Measurements from ENCODE around the gene LTB.
"Not testable (repeated sequence)": the region's sequence is repeated elsewhere in the genome, so short reads cannot be mapped to it uniquely, and the experiment has no call there.

Gene LTB

DNA sequence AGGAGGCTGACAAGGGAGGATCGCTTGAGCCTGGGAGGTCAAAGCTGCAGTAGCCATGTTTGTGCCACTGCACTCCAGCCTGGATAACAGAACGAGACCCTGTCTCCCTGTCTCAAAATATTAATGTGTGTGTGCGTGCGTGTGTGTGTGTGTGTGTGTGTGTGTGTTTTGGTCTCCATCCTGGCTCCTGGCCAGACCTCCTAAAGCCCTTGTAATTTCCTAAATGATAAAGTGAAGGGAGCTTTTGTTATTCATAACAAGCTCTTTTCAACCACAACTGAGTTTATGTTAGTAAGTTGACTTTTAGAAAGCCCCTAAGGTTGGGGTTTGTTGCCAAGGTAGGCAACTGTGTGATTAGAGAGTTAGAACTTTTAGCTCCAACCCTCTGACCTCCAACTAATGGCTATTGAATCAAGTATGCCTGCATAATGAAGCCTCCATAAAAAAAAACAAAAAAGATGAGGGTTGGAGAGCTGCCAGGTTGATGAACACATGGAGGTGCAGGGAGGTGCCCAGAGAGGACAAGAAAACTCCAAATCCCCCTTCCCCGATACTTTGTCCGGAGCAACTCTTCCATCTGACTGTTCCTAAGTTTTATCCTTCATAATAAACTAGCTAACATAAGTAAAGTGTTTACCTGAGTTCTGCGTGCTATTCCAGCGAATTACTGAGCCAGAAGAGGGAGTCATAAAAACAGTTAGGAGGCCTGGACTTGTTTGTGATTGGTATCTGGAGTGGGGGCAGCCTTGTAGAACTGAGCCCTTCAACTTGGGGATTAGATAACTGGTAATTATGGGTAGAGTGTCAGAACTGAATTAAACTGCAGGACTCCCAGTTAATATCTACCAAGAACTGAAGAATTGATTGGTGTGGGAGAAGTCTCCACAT, 27.5 kb upstream of the LTB start:
- DNase-seq: no peak

DNA sequence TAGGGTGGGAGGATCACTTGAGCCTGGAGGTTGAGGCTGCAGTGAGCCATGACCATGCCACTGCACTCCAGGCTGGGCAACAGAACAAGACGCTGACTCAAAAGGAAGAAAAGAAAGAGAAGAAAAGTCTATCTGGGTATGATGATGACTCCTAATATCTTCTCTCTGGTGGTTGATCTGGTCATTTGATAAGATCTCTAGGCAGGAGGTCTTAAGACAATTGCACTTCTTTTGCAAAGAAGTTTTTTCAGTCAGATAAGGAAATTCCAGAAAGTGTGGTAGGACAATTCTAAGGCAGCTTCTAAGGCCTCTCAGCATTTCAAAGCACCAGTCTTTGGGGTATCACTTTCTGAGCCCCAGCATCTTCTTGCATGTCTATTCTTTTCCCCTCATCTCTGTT, 25.1 kb upstream of the LTB start:
- DNase-seq: no peak

DNA sequence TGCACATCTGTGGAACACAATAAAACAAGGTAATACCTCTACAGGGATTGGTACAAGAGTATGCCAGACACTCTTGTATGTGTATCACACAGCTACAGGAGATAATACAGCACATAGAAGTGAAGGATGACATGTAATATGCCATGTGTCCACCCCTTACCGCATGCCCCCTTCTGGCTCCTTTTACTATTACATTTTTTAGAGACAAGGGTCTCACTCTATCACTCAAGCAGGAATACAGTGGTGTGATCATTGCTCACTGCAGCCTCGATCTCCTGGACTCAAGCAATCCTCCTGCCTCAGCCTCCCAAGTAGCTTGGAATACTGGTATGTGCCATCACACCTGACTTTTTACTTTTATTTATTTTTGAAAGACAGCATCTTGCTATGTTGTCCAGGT, 14.8 kb upstream of the LTB start:
- DNase-seq: no peak

DNA sequence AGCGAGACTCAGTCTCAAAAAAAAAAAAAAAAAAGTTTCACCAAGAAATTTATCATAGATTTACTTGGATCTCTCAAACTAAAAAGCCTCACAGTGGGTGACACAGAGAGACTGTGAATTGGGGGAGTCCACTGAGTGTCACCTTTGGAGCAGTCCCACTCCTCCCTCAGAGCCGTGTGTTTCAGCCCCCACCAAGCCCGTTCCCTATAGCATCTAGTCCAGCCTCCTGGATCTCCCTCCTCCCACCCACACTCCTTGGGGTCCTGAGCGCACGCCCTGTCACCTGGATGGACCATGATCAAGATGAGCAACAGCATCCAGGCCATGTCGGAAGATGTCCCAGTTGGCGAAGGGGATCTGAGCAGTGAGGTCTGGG, 10.2 kb upstream of the LTB start:
- DNase-seq: no peak

DNA sequence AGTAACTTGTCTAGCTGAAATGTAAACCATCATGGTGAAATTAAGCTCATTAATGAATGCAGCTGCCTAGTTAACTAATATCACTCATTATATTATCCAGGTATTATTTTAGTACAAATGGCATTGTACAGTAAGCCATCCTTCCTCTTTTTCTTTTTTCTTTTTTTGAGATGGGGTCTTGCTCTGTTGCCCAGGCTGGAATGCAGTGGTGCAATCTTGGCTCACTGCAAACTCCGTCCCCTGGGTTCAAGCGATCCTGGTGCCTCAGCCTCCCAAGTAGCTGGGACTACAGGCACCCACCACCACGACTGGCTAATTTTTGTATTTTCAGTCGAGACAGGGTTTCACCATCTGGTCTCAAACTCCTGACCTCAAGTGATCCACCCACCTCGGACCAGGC, 8.5 kb upstream of the LTB start:
- DNase-seq: not testable (repeated sequence)

DNA sequence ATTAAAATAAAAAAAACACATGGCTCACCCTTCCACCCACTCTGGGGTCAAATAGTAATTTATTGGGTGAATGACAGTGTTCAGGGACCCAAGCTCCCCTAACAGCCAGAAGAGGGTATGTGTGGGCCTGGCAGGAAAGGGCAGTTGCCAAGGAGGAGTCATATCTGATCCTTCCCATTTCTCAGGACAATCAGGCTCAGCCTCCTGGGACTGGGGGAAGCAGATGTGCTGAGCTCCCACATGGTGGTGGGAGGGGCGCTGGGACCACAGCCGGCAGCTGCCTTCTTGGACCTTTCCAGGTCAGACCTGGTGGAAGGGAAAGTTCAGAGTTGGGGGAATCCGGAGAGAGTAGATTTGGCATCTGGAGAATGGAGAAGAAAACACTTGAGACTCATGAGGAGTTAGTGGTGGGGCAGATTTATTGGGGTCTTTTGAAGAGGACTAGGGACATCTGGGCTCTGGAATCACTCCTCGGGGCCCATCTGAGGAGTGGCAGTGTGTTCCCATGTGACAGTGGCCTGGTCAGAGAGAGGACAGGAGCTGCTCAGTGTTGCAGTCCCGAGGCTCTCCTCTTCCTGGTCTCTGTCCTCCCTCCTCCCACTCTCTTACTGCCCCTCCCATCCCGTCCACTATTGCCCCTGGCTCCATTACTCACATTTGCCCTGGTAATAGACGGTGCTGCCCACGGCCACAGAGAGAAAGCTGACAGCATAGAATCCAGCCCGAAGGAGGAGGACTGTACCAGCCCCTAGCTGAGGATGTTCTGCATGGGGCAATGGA, 6.8 kb upstream of the LTB start:
- DNase-seq: no peak

DNA sequence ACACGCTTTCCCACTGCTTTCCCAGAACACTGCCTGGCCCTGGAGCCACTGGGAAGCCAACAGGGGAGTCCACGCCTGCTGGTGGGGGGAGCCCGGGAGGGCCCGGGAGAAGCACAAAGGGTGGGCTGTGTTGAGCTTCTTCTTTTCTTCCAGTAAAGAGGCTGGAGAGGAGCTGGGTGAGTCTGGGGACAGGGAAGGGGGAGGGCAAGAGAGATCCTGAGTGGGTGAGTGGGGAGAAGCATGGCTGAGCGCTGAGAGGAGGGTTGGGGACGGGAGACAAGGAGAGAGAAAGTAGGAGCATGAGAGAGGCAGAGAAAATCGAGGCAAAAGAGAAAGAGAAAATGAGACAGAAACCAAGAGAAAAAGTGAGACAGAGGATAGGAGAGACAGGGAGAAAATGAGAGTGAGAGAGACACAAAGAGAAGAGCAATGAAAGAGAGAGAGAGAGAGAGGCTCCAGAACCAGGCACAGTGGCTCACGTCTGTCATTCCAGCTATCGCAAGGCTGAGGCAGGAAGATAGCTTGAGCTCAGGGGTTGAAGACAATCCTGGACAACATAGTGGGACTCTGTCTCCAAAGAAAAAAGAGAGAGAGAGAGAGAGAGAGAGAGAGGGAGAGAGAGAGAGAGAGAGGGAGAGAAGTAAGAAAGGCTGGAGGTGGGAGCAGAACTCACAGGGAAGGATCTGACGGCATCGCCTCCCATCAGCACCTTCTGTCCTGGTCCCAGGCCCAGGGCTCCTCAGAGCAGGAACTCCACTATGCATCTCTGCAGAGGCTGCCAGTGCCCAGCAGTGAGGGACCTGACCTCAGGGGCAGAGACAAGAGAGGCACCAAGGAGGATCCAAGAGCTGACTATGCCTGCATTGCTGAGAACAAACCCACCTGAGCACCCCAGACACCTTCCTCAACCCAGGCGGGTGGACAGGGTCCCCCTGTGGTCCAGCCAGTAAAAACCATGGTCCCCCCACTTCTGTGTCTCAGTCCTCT, 5.9 kb upstream of the LTB start:
- DNase-seq: no peak

DNA sequence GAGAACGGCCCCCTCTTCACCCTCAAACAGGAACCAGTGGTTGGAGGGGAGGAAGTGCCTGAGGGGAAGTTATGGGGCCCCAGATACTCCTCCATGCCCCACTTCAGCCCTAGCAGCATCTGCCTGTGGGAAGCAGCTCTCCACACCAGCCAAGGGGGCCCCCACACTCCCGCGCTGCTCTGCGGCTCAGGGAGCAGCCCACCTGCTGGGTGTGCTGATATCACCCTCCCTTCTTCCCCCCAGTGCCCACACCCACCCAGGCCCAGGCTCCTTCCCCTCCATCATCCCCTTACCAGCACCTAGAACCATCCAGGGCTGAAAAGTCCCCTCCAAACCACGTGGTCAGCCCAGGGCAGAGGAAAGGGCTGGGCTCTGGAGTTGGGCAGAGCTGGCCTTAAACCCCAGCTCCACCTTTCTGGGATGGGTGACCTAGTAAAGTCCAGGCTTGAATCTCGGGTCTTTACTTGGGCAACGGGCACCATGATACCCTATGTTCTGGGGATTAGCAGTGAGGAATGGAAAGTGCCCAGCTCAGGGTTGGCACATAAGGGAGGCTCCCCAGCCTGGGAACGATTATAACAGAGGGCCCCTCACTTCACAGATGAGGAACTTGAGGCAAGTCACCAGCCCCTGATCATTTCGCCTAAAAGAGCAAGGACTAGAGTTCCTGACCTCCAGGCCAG, 4.5 kb upstream of the LTB start:
- DNase-seq: peak in 12 of 51 donors; percentile 6 to 56 (median 18)

DNA sequence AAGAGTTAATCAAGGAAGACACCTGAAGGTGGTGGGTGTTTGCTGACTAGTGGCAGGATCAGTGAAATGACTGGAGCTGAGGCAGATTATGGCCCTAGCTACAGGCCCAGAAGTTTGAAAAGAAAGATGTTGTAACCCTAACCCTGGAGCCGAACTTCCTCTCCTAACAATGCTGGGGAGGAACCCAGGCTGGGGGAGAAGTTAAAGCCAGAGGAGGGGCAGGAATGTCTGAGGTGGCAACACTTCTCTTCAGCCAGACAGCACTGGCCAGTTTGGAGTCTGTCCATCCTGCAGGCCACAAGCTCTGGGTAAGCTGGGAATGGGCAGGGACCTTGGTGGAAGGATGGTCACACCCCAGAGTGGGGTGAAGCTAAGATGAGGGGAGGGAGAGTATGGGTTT, 3.8 kb upstream of the LTB start, which contains the start of gene LST1:
LST1 (plus strand) TSS at position 270 of the 400 bp plus-strand sequence. CDS start 1,023 bp downstream, outside the sequence.
- DNase-seq: peak in 4 of 51 donors; percentile 9 to 30 (median 21)

DNA sequence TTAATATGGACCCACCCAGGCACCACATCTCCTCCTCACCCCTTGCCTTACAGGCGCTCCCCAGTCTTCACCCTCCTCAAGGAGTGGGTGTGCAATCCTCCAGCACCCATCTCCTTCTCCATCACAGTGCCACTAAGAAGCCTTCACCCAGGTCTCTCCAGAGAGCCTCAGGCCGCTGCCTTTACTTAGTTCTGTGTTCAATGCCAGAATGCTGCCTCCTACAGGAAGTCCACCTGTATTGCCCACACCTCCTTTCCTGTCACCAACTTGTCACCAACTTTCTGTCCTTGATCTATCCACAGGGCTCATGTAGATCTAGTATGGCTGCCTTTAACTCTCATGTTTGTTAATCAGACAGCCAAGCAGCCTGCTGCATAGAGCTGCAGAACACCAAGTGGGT, 3.3 kb upstream of the LTB start:
- DNase-seq: no peak

DNA sequence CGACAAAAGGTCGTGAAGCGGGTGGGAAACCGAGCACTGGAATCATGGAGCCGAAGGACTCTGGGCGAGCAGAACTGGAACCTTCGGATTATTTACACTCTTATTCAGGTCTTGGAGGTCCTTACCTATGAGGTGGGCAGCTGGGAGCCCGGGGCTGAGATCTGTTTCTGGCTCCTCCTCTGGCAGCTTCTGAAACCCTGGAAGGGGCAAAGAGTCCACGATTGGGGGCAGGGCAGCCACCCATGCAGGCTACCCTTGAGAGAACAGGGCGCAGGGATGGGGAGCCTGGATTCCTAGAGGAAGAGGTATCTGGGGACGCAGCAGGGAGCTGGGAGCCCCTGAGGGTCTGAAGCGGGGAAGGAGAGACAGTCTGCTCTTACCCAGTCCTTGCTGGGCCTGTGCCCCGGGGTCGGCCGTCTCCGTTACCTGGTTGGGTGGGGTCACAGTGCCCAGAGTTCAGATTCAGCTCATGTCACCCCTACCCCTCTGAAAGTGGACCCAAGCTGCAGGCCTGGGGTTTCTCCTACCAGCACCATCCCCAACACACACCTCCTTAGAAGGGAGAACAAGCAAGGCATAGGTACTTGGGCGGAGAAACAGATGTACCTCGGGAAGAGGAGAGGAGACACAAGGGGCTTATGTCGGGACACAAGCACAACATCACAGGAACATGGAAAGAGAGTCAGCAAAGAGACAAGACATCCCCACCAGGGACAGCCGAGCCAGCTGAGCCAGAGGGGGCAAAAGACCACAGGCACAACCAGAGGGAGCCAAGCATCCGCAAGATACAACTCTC, 592 bp downstream of the LTB start:
- peak in 9 of 51 donors; percentile 11 to 42 (median 22) for DNase-seq

DNA sequence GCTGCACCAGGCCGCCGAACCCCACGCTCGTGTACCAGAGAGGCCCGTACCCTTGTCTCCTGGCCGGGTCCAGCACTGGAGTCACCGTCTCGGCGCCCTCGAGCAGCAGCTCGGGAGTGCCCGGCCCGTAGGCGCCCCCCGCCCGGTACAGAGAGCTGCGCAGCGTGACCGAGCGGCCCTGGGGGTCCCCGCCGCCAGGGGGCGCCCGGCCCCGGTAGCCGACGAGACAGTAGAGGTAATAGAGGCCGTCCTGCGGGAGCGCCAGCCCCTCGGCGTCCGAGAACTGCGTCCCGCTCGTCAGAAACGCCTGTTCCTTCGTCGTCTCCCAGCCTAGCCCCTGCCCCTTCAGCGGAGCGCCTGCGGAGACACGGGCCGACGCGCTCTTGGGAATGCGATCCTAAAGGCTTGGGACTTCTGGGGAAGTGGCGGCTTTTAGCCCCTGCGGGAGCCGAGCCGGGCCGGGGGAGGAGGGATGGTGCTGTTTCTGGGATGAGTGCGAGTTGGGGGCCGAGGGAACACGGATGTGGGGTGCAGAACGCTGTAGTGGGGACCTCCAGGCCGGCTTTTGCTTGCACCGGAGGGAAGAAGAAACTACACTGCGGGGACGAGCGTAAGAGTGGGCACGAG, 1.3 kb downstream of the LTB start:
- peak in 49 of 51 donors; percentile 30 to 89 (median 73) for DNase-seq

DNA sequence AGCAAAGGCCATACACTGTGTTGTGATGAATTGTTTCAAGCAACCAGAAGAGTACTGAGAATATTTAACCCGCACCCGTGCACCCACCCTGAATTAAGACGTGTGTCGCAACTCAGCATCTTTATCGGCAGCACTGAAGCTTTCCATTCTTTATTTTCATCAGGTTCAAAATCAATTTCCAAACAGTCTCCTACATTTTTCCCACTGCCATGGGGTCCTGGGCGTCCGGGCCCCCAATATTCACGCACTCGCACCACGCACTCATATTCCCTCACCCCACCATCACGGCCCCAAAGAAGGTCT, 1.8 kb downstream of the LTB start:
- no peak for DNase-seq

DNA sequence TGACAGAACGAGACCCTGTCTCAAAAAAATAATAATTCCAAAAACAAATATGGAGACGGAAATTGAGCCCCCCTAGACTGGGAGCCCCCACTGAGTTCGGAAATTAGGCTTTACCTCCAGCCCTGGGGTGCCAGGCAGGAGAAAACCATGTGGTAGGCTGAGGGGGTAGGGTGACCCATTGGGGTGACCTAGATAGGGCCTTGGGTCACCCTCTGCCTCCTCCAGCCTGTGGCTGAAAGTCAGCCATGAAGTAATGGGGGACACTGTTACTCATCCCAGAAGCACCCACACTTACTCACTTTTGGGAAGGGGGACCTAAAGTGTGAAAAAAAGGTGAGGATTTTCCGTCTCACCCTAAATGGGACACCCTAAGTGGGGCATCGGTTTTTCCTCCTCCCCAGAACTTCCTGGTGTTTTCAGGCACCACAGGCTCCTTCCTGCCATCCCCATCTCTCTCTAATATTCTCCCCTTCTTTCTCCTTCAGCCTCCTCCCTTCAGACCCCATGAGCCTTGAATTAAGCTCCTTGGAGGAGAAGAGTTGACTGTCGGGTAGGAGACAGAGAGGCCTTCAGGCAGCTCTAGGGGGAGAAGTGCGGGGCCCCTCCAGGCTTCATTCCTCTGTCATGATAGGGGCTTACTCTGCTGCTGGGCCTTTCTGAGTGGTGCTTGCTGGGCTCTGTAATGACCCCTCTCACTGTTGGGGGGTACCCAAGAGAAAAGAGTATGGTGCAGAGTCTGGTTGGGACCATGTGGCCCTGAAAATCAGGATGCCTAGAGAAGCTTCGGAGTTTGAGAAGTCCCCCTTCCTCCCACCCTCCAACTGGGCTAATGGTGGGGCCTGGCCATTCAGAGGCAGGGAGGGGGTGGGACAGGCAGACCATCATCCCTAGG, 2.4 kb downstream of the LTB start:
- no peak for DNase-seq

DNA sequence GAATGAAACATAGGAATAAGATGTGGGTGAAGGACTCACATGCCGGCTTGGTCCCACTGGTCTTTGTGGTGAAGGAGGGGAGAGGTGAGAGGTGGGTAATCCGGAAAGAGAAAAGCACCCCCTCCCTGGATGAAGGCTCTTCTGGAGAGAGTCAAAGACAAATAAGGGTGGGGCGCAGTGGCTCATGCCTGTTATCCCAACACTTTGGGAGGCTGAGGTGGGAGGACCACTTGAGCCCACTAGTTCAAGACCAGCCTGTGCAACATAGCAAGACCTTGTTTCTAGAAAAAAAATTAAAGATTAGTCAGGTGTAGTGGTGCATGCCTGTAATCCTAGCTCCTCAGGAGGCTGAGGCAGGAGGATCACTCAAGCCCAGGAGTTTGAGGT, 3.1 kb downstream of the LTB start:
- no peak for DNase-seq

DNA sequence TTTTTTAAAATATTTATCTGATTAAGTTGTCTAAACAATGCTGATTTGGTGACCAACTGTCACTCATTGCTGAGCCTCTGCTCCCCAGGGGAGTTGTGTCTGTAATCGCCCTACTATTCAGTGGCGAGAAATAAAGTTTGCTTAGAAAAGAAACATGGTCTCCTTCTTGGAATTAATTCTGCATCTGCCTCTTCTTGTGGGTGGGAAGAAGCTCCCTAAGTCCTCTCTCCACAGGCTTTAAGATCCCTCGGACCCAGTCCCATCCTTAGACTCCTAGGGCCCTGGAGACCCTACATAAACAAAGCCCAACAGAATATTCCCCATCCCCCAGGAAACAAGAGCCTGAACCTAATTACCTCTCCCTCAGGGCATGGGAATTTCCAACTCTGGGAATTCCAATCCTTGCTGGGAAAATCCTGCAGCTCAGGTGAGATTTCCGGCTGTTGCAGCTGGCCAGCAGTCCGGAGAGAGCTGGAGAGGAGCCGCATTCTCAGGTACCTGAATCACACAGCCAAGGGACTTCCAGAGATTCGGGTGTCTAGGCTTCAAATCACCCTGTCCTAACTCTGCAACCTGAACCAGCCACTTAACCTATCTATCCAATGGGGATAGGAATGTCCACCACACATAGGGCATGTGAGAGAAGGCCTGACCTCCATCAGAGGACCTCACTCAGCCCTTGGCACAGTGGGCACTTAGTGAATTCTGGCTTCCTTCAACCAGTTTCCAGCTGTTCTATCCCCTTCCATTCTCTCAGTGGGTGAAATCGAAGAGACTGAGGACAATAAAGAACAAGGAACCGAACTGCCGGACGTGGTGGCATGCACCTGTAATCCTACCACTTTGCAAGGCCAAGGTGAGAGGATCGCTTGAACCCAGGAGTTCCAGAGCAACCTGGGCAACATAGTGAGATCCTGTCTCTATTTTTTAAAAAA, 3.8 kb downstream of the LTB start:
- DNase-seq: no peak

DNA sequence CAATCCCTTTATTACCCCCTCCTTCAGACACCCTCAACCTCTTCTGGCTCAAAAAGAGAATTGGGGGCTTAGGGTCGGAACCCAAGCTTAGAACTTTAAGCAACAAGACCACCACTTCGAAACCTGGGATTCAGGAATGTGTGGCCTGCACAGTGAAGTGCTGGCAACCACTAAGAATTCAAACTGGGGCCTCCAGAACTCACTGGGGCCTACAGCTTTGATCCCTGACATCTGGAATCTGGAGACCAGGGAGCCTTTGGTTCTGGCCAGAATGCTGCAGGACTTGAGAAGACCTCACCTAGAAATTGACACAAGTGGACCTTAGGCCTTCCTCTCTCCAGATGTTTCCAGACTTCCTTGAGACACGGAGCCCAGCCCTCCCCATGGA, 4.7 kb downstream of the LTB start:
- DNase-seq: no peak

All from hypothalamus (tissue), 51 donors.